PC-3 (cell line): ENCODE measurements around the gene XPR1.

Source experiments
- CTCF ChIP-seq: fragments of 300-600 bp; sonication (generic); conservative IDR thresholded peaks from 2 replicates; pipeline ENCODE4 v1.5.1; 2017; ENCODE audit warnings: antibody characterized with exemption, low read depth, mild to moderate bottlenecking, low read length
- EZH2phosphoT487 ChIP-seq: fragments of 300-600 bp; sonication (generic); IDR thresholded peaks from 2 replicates; pipeline ENCODE4 v1.6.1; 2018; ENCODE audit warnings: mild to moderate bottlenecking, antibody characterized with exemption, low read length, borderline replicate concordance

- TF ChIP-seq CTCF = peak; percentile 40; the same call in 1 of the 2 replicates
- no peak for TF ChIP-seq EZH2phosphoT487
Observed at GRCh38 chr1:180636138-180636537, 4.3 kb downstream of the XPR1 start.
